ENCODE measurements around the gene CHRM5. TPM values are rescaled to one million over a fixed set of nuclear protein-coding genes. Genes with fewer than 3 reads are reported as not detected.
A peak's percentile ranks its signal among the peaks of the same experiment; 100 is the strongest.

The CHRM5 gene
- total RNA-seq, 1 donor from 2014 or later, result not detected

DNA sequence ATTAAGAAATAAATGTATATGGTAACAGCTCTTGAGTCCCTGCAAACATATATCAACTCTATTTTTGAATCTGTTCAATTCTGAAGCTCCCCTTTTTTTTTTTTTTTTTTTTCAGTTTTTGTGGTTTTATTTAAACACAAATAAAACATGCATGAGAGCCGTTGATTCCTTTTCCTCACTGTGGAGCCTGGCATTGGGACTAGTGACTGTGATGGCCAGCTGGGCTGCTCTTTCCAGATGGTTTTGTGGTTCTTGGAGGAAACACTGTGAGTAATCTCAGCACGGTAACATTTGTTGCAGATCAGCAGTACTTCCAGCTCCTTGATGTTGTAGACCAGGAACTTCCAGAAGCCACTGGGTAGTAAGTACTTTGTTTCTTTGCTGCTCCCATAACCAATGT, 117.4 kb downstream of the CHRM5 start:
- H3K27ac Mint-ChIP-seq, result no peak overlapping the region
- H3K36me3 Mint-ChIP-seq (ENCODE audit: low read depth), result peaks cover 32% of the 10 kb centered on the region
- no peak overlapping the region for H3K4me3 Mint-ChIP-seq

GRCh38 chr15:34099914-34100313, 131.6 kb downstream of the CHRM5 start:
- Mint-ChIP-seq H3K9me3 (peaks cover 7% of the 10 kb centered on the region), H3K4me1 (ENCODE audit: low read depth) (peaks cover 46% of the 10 kb centered on the region), H3K4me3 (peak overlapping the region; percentile 98), H3K36me3 (ENCODE audit: low read depth) (peaks cover 24% of the 10 kb centered on the region), H3K27me3 (ENCODE audit: insufficient read depth) (no peaks in the 10 kb centered on the region), H3K27ac (peak overlapping the region; percentile 29)
- intact Hi-C loops (cut with micrococcal nuclease), result loop anchor here (2.0 to 10.0 kb wide), 6 partner anchors 37 to 905 kb away; partner anchors contain the start of genes AQR, FMN1, GOLGA8A and GOLGA8B
- DNase-seq (ENCODE audit: low spot score), result no peak

More for the DNA sequence above, 117.4 kb downstream of the CHRM5 start:
- Mint-ChIP-seq H3K4me1 (ENCODE audit: low read depth) (no peaks in the 10 kb centered on the region), H3K27me3 (ENCODE audit: insufficient read depth) (no peaks in the 10 kb centered on the region), H3K9me3 (no peaks in the 10 kb centered on the region)
- intact Hi-C loops (cut with micrococcal nuclease), result no loop called here
- DNase-seq (ENCODE audit: low spot score), result no peak

- H3K27ac Mint-ChIP-seq, result peak within 1 kb of the TSS; percentile 100
- peaks cover 7% of the 10 kb centered on the region for H3K9me3 Mint-ChIP-seq
- peak within 1 kb of the TSS; percentile 98 for H3K4me3 Mint-ChIP-seq
- peaks cover 24% of the 10 kb centered on the region for H3K36me3 Mint-ChIP-seq (ENCODE audit: low read depth)
- no peaks in the 10 kb centered on the region for H3K27me3 Mint-ChIP-seq (ENCODE audit: insufficient read depth)
- intact Hi-C loops (cut with micrococcal nuclease), result loop anchor here (1.0 to 10.0 kb wide), 11 partner anchors 39 to 907 kb away; partner anchors contain the start of genes AQR, EMC4, FMN1 and GOLGA8A
- peak; percentile 99 for DNase-seq (ENCODE audit: low spot score)
- peaks cover 43% of the 10 kb centered on the region for H3K4me1 Mint-ChIP-seq (ENCODE audit: low read depth)
These were observed 133.3 kb downstream of the CHRM5 start, which contains the start of the genes EMC7 and PGBD4 for GRCh38 chr15:34101366-34102174. Gene EMC7 (minus strand): TSS chr15:34101862. CDS start chr15:34101839, 23 bp downstream. Gene PGBD4 (plus strand): TSS chr15:34102083. CDS start chr15:34102532, 449 bp downstream.

- peaks cover 43% of the 10 kb centered on the region for H3K4me1 Mint-ChIP-seq (ENCODE audit: low read depth)
- DNase-seq (ENCODE audit: low spot score), result no peak
- peaks cover 7% of the 10 kb centered on the region for H3K9me3 Mint-ChIP-seq
- peak overlapping the region; percentile 98 for H3K4me3 Mint-ChIP-seq
- intact Hi-C loops (cut with micrococcal nuclease), result loop anchor here (1.0 to 10.0 kb wide), 8 partner anchors 64 to 908 kb away; partner anchors contain the start of genes EMC4, FMN1, GOLGA8A and GOLGA8B
- H3K27me3 Mint-ChIP-seq (ENCODE audit: insufficient read depth), result no peaks in the 10 kb centered on the region
- peak overlapping the region; percentile 100 for H3K27ac Mint-ChIP-seq
- H3K36me3 Mint-ChIP-seq (ENCODE audit: low read depth), result peaks cover 23% of the 10 kb centered on the region
These were observed 134.1 kb downstream of the CHRM5 start for GRCh38 chr15:34102175-34102925.

DNA sequence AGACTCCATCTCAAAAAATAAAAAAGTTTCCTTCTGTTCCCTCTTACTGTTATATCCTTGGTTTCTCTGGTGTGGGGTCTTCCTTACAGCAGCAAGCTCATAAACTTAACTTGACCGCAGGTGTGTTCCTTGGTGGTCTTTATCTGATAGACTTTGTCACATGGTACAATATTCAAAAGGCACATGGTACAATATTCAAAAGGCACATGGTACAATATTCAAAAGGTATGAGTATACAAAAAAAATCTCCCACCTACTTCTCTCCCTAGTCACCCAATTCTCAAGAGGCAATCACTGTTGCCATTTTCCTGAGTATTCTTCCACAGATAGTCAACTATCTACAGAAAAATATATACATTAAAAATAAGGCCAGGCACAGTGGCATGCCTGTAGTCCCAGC, 138.1 kb downstream of the CHRM5 start:
- Mint-ChIP-seq H3K27me3 (ENCODE audit: insufficient read depth) (no peaks in the 10 kb centered on the region), H3K27ac (no peak overlapping the region), H3K36me3 (ENCODE audit: low read depth) (peaks cover 20% of the 10 kb centered on the region), H3K4me3 (no peak overlapping the region), H3K4me1 (ENCODE audit: low read depth) (peaks cover 26% of the 10 kb centered on the region), H3K9me3 (peaks cover 7% of the 10 kb centered on the region)
- intact Hi-C loops (cut with micrococcal nuclease), result loop anchor here (10.0 kb wide), 2 partner anchors 328 to 912 kb away; partner anchors contain the start of genes FMN1 and GOLGA8A
- no peak for DNase-seq (ENCODE audit: low spot score)

- intact Hi-C loops (cut with micrococcal nuclease), result loop anchor here (10.0 kb wide), 2 partner anchors 327 to 913 kb away; partner anchors contain the start of genes FMN1 and GOLGA8A
- Mint-ChIP-seq H3K9me3 (peaks cover 7% of the 10 kb centered on the region), H3K4me3 (no peak overlapping the region)
These were observed 139.0 kb downstream of the CHRM5 start for GRCh38 chr15:34107315-34107714.

DNA sequence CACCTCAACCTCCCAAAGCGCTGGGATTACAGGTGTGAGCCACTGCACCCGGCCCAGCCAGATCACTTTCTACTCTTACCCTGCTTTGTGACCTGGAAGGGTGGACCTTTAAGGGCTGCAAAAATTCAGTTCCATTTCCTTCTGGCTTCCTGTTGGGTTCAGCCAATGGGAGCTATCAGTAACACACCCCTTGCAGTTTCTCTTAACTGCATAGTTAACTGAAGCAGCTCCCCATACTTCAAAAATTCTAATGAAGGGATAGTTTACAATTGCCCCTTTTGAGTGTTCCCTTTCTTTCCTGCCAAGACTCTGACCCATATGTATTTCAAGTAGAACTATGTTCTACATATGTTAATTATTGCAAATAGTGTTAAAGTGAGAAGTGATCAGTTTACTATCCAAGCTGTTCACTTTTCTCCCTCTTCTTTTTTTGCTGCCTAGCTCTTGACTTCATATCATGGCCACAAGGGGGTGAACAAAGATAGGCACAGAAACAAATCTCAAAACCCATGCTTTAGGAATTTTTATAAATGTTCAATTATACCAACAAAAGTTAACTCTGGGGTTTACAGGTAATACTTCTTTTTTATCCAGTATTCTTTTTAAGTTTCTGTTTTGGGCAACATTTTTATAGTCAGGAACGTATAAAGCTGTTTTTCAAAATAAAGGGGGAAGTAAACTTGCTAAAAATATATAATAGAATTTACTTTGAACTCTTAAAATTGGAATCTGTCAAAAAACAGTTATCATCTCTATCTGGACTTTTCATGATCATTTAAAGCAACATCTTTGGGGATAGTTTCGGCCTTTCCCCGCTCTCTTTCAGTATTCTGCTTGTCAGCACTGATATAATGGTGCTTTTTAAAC, 141.7 kb downstream of the CHRM5 start:
- Mint-ChIP-seq H3K27ac (no peak overlapping the region), H3K4me1 (ENCODE audit: low read depth) (peaks cover 6% of the 10 kb centered on the region), H3K4me3 (no peak overlapping the region), H3K27me3 (ENCODE audit: insufficient read depth) (peaks cover 3% of the 10 kb centered on the region), H3K36me3 (ENCODE audit: low read depth) (peaks cover 6% of the 10 kb centered on the region), H3K9me3 (no peaks in the 10 kb centered on the region)
- no peak for DNase-seq (ENCODE audit: low spot score)
- intact Hi-C loops (cut with micrococcal nuclease), result loop anchor here (1.0 to 10.0 kb wide), 6 partner anchors 48 to 915 kb away; partner anchors contain the start of genes FMN1, GOLGA8A, KATNBL1 and LPCAT4

More at GRCh38 chr15:34107315-34107714, 139.0 kb downstream of the CHRM5 start:
- Mint-ChIP-seq H3K36me3 (ENCODE audit: low read depth) (peaks cover 17% of the 10 kb centered on the region), H3K27me3 (ENCODE audit: insufficient read depth) (peaks cover 1% of the 10 kb centered on the region), H3K27ac (no peak overlapping the region), H3K4me1 (ENCODE audit: low read depth) (peaks cover 21% of the 10 kb centered on the region)
- no peak for DNase-seq (ENCODE audit: low spot score)

DNA sequence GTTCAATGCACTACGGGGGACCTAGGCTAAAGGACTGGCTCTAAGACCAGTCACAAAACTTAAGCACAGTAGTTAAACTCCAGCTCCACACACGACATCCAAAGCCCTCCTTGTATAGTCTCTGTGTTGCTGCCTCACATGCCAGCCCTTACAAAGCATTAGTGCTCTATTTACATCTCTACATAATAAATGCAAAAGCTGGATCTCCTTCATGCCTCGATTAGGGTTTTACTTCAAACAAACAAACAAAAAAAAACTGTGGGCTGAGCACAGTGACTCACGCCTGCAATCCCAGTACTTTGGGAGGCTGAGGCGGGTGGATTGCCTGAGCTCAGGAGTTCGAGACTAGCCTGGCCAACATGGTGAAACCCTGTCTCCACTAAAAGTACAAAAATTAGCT, 143.2 kb downstream of the CHRM5 start:
- Mint-ChIP-seq H3K4me3 (no peak overlapping the region), H3K27me3 (ENCODE audit: insufficient read depth) (peaks cover 3% of the 10 kb centered on the region), H3K9me3 (no peaks in the 10 kb centered on the region), H3K27ac (no peak overlapping the region), H3K4me1 (ENCODE audit: low read depth) (peaks cover 6% of the 10 kb centered on the region), H3K36me3 (ENCODE audit: low read depth) (peaks cover under 1% of the 10 kb centered on the region)
- intact Hi-C loops (cut with micrococcal nuclease), result loop anchor here (2.0 kb wide), 1 partner anchor 255 kb away; the partner anchor contains the start of gene LPCAT4
- DNase-seq (ENCODE audit: low spot score), result no peak

DNA sequence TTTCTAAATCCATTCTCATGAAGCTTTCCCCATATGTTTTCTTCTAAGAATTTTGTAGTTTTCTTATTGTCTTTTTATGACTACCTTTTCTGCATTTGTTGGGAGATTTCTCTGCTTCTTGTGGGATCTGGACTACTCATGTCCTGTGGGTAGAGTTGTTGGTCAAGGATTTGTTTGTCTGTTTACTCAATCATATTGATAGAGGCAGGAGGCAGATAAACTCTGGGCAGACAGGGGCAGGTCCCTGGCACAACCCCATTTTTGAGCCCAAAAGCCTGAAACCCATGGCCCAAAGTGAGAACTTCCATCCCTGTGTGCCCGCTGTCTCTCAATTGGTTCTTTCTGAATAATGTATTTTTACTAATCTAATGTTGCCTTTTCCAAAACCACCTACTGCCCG, 145.9 kb downstream of the CHRM5 start:
- H3K36me3 Mint-ChIP-seq (ENCODE audit: low read depth), result no peaks in the 10 kb centered on the region
- peaks cover 3% of the 10 kb centered on the region for H3K27me3 Mint-ChIP-seq (ENCODE audit: insufficient read depth)
- DNase-seq (ENCODE audit: low spot score), result no peak
- intact Hi-C loops (cut with micrococcal nuclease), result no loop called here
- no peaks in the 10 kb centered on the region for H3K9me3 Mint-ChIP-seq
- H3K4me3 Mint-ChIP-seq, result no peak overlapping the region
- no peak overlapping the region for H3K27ac Mint-ChIP-seq
- peaks cover 6% of the 10 kb centered on the region for H3K4me1 Mint-ChIP-seq (ENCODE audit: low read depth)

- no peak for DNase-seq (ENCODE audit: low spot score)
- H3K9me3 Mint-ChIP-seq, result no peaks in the 10 kb centered on the region
- intact Hi-C loops (cut with micrococcal nuclease), result no loop called here
- no peaks in the 10 kb centered on the region for H3K36me3 Mint-ChIP-seq (ENCODE audit: low read depth)
- peaks cover 3% of the 10 kb centered on the region for H3K27me3 Mint-ChIP-seq (ENCODE audit: insufficient read depth)
- no peak overlapping the region for H3K27ac Mint-ChIP-seq
- H3K4me3 Mint-ChIP-seq, result no peak overlapping the region
- peaks cover 5% of the 10 kb centered on the region for H3K4me1 Mint-ChIP-seq (ENCODE audit: low read depth)
These were observed 146.4 kb downstream of the CHRM5 start for GRCh38 chr15:34114739-34115138.

GRCh38 chr15:34116620-34117019, 148.3 kb downstream of the CHRM5 start:
- H3K4me3 Mint-ChIP-seq, result no peak overlapping the region
- no peaks in the 10 kb centered on the region for H3K9me3 Mint-ChIP-seq
- intact Hi-C loops (cut with micrococcal nuclease), result no loop called here
- H3K27ac Mint-ChIP-seq, result no peak overlapping the region
- DNase-seq (ENCODE audit: low spot score), result no peak
- no peaks in the 10 kb centered on the region for H3K4me1 Mint-ChIP-seq (ENCODE audit: low read depth)
- peaks cover 3% of the 10 kb centered on the region for H3K27me3 Mint-ChIP-seq (ENCODE audit: insufficient read depth)
- H3K36me3 Mint-ChIP-seq (ENCODE audit: low read depth), result no peaks in the 10 kb centered on the region
